ENCODE measurements around the gene BRD7.

Gene BRD7

GRCh38 chr16:50368410-50369132, at the start of gene BRD7:
Gene BRD7 (minus strand): TSS chr16:50368988. CDS start chr16:50368774, 214 bp downstream.
- DNase-seq: peak; percentile 8

GRCh38 chr16:50416388-50416787, 47.6 kb upstream of the BRD7 start:
- DNase-seq: no peak

- no peak for DNase-seq
Measured at GRCh38 chr16:50414152-50414551, 45.4 kb upstream of the BRD7 start.

GRCh38 chr16:50411034-50411433, 42.2 kb upstream of the BRD7 start:
- DNase-seq: no peak

- DNase-seq: no peak
Measured at GRCh38 chr16:50408001-50408561, 39.3 kb upstream of the BRD7 start.

GRCh38 chr16:50407351-50407750, 38.6 kb upstream of the BRD7 start:
- DNase-seq: no peak

GRCh38 chr16:50403491-50403890, 34.7 kb upstream of the BRD7 start:
- no peak for DNase-seq

- DNase-seq: no peak
Measured at GRCh38 chr16:50402298-50402895, 33.6 kb upstream of the BRD7 start.

GRCh38 chr16:50401355-50401754, 32.6 kb upstream of the BRD7 start:
- DNase-seq: no peak

GRCh38 chr16:50400967-50401348, 32.2 kb upstream of the BRD7 start:
- DNase-seq: no peak

GRCh38 chr16:50400312-50400966, 31.7 kb upstream of the BRD7 start:
- no peak for DNase-seq

GRCh38 chr16:50399411-50399810, 30.6 kb upstream of the BRD7 start:
- no peak for DNase-seq

- no peak for DNase-seq
Measured at GRCh38 chr16:50398336-50398735, 29.5 kb upstream of the BRD7 start.

- no peak for DNase-seq
Measured at GRCh38 chr16:50396761-50397535, 28.2 kb upstream of the BRD7 start.

- no peak for DNase-seq
Measured at GRCh38 chr16:50395763-50396710, 27.2 kb upstream of the BRD7 start.

- DNase-seq: no peak
Measured at GRCh38 chr16:50393858-50394802, 25.3 kb upstream of the BRD7 start.

- DNase-seq: no peak
Measured at GRCh38 chr16:50393416-50393815, 24.6 kb upstream of the BRD7 start.

- no peak for DNase-seq
Measured at GRCh38 chr16:50390914-50391716, 22.3 kb upstream of the BRD7 start.

- DNase-seq: no peak
Measured at GRCh38 chr16:50390371-50390771, 21.6 kb upstream of the BRD7 start.

- DNase-seq: no peak
Measured at GRCh38 chr16:50389900-50390299, 21.1 kb upstream of the BRD7 start.
